GM19452 (cell line): ENCODE results near the gene RNF168.
"Not testable (repeated sequence)": the region's sequence is repeated elsewhere in the genome, so short reads cannot be mapped to it uniquely, and the experiment has no call there.

Experiments
- ATAC-seq: cut with Tn5 transposase; IDR thresholded peaks from one replicate; pipeline ENCODE4 v1.9.1; 2021; ENCODE audit not compliant: unreplicated experiment

RNF168 gene

DNA sequence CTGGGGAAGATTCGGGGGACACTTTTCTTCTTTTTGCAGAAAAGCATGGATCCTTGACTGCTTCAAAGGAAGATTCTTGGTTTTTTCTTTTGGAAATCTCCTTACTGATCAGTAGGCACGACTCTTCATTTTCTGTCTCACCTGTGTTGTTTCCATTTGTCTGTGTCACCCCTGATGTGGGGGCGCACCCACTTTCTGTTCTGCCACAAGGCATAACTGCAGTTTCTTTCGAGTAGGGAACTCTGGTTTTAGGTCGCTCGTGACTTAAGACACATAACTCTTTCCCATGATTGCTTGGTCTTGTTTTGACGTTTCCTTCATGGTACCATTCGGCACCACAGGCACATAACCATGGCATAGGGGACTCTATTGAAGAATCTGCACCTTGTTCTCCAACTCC lies 31.3 kb downstream of the RNF168 start:
- no peak for ATAC-seq

DNA sequence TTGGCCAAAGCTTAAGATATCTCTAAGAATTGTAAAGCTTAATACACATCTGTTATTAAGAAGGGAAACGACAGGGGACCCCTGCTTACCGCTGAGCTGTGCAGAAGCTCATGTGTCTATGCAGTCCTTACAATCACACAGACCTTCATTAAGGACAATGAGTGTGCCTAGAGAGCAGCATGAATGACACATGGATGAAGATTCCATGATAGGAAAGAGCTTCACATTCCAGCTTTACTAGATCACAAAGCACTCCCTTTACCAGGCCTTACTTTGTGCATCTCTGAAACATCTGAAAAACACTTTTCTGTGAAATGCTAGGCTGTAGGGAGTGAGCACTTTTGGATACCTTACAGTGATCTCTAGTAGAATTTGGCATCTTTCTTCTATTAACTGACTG lies 32.0 kb downstream of the RNF168 start:
- no peak for ATAC-seq

DNA sequence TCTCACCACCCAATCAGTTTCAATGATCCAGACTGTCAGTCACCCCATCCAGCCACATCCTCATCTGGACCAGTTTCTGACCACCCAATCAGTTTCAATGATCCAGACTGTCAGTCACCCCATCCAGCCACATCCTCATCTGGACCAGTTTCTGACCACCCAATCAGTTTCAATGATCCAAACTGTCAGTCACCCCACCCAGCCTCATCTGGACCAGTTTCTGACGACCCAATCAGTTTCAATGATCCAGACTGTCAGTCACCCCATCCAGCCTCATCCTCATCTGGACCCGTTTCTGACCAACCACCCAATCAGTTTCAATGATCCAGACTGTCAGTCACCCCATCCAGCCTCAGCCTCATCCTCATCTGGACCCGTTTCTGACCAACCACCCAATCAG lies 33.4 kb downstream of the RNF168 start:
- ATAC-seq: not testable (repeated sequence)

DNA sequence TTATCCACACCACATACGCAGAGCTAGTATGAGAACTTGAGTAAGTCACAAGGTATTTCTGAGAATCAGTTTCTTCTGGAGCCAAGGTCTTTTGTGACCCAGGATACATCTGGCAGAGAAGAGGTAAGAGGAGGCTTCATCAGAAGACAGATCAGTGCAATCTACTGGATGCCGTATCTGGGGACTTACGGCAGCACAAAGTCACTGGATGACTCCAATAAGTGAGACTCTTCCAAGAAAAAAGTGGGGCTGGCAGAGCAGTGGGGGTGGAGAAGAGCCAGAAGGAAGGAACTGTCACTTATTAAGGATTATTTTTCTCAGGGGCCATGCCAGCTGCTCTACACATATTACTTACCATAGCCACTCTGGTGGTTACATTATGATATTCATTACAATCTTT lies 39.8 kb downstream of the RNF168 start:
- no peak for ATAC-seq

DNA sequence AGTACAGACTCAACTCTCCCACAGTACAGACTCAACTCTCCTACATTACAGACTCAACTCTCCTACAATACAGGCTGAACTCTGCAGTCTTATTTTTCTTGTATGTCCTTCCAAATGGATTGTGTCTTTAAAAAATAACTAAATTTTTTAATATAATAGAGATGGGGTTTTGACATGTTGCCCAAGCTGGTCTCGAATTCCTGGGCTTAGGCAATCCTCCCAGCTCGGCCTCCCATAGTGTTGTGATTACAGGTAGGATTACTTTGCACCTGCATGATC lies 40.2 kb downstream of the RNF168 start:
- ATAC-seq: no peak

DNA sequence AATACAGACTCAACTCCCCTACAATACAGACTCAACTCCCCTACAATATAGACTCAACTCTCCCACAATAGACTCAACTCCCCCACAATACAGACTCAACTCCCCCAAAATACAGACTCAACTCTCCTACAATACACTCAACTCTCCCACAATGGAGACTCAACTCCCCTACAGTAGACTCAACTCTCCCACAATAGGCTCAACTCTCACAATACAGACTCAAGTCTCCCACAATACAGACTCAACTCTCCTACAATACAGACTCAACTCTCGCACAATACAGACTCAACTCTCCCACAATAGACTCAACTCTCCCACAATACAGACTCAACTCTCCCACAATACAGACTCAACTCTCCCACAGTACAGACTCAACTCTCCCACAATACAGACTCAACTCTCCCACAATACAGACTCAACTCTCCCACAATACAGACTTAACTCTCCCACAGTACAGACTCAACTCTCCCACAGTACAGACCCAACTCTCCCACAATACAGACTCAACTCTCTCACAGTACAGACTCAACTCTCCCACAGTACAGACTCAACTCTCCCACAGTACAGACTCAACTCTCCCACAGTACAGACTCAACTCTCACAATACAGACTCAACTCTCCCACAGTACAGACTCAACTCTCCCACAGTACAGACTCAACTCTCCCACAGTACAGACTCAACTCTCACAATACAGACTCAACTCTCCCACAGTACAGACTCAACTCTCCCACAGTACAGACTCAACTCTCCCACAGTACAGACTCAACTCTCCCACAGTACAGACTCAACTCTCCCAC lies 40.7 kb downstream of the RNF168 start:
- not testable (repeated sequence) for ATAC-seq

DNA sequence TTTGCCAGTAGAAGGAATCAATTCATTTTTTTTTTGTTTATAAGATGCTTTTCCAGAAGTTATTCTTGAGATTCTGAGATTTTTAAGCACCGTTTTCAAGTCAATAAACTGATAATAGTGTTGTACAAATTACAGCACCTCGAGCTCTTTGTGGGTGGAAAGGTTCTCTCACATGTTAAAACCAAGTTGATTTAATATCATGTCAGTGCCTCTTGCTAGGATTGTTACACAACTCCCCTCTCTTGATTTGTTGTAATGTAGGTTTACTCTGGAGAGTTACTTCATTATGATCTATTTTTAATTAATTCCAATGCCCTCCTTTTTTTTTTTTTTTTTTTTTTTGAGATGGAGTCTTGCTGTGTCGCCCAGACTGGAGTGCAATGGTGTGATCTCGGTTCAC lies 45.5 kb downstream of the RNF168 start:
- ATAC-seq: no peak

DNA sequence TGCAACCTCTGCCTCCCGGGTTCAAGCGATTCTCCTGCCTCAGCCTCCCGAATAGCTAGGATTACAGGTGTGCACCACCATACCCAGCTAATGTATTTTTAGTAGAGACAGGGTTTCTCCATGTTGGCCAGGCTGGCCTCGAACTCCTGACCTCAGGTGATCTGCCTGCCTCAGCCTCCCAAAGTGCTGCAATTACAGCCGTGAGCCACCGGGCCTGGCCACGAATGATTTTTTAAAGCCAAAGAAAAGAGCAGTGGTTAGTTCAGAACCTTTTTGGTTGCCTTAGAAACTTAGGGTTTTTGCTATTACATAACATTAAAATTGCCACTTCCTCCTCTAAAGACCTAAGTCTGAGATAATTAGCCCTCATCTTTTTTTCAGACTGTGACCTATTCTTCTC lies 46.1 kb downstream of the RNF168 start:
- ATAC-seq: not testable (repeated sequence)

DNA sequence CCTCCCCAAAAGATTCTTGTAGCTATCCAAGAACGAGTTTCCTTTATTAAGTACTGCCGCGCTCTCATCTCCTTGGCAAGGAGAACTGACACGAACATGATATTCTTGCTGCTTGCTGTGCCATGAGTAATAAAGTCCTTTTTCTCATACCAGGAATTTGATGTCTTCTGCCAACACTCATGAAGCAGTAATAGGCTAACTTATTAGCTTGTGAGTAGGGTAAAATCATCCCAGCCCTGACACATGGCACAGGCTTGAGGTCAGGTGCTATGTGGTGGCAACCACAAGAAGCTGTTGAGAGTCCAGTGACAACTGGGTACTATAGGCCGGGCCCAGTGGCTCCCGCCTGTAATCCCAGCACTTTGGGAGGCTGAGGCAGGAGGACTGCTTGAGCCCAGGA lies 48.6 kb downstream of the RNF168 start:
- ATAC-seq: no peak

DNA sequence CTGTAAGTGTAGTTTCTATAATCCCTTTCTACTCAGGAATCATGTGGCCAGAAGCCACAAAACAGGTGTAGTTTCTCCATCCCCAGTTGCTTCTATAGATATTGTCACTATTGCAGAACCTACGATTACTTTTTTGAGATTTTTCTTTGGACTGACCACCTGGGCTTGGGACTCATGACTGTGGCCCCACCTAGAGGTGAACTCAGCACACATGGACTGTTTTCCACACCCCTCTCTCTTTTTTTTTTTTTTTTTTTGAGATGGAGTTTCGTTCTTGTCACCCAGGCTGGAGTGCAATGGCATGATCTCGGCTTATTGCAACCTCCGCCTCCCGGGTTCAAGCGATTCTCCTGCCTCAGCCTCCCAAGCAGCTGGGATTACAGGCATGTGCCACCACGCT lies 58.2 kb downstream of the RNF168 start:
- ATAC-seq: not testable (repeated sequence)

DNA sequence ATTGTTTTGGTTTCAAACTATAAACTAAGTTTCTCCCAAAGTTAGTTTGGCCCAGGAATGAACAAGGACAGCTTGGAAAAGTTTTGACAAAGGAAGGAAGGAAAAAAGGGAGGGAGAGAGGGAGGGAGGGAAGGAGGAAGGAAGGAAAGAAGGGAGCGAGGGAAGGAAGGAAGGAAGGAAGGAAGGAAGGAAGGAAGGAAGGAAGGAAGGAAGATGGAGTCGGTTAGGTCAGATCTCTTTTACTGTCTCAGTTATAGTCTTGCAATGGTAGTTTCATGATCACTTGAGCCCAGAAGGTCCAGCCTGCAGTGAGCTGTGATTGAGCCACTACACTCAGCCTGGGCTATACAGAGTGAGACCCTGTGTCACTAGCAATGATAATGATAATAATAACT lies 59.1 kb downstream of the RNF168 start:
- no peak for ATAC-seq

DNA sequence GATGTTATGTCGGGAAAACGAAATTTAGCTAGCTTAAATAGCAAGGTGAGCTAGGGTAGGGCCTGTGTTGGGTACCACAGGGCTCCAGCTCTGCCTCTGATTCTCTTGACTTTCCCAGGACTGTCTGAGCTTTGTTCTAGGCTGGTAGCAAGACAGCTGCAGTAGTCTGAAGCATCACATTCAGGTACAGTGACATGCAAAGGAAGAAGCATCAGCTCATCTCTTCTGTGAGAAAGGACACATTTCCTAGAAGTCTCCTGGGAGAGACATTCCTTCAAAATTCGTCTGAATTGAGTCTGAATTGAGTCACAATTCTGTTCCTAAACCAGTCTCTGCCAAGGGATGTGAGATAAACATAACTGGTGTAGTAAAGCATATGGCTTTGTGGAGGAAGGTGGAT lies 62.9 kb downstream of the RNF168 start:
- no peak for ATAC-seq

DNA sequence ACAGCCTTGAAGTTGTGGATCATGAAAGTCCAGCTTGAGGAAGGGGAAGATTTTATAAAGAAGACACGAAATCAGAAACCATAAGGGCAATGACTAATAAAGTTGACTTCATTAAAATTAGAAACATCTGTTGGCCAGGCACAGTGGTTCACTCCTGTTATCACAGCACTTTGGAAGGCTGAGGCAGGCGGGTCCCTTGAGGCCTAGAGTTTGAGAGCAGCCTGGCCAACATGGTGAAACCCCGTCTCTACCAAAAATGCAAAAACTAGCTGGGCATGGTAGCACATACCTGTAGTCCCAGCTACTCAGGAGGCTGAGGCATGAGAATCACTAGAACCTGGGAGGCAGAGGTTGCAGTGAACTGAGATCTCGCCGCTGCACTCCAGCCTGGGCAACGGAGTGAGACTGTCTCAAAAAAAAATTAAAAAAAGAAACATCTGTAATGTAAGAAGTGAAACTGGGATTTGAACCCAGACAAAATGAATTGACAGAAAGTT lies 63.5 kb downstream of the RNF168 start:
- no peak for ATAC-seq

DNA sequence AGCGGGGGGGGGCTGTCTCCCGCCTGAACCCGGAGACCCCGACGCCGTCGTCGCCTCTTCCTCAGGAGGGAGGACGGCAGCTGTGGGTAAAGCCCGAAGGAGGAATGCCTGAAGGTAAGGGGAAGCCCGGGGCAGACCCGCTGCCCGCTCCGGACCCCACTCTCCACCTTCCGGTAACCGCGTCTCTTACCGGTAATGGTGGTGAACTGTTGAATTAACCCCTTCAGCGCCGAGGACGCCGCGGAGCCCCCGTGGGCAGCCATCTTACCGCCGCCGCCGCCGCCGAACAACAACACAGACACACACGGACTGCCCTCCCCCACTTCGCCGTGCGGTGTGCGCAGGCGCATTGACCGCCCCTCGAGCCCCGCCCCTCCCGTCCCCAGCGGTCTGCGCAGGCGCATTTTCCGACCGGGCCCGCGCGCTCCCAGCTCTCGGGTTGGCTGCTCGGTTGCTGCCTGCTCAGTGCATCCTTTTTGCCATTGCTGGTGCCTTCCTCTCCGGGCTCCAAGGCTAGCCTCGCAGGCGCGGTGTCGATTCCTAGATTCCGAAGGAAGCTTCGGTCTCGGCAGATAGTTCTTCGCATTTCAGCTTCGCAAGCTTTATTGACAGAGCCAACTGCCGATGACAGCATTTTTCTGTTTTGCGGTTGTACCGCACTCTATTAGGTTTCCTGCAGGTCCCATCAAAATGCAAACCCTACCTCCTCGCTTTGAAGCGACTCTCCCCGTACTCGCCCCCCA lies 71.3 kb downstream of the RNF168 start, which contains the start of gene UBXN7:
Gene UBXN7, minus strand, starts transcription at position 291 of the 743 bp plus-strand sequence. Its CDS starts 28 bp downstream, at position 263.
- ATAC-seq: peak; percentile 77

DNA sequence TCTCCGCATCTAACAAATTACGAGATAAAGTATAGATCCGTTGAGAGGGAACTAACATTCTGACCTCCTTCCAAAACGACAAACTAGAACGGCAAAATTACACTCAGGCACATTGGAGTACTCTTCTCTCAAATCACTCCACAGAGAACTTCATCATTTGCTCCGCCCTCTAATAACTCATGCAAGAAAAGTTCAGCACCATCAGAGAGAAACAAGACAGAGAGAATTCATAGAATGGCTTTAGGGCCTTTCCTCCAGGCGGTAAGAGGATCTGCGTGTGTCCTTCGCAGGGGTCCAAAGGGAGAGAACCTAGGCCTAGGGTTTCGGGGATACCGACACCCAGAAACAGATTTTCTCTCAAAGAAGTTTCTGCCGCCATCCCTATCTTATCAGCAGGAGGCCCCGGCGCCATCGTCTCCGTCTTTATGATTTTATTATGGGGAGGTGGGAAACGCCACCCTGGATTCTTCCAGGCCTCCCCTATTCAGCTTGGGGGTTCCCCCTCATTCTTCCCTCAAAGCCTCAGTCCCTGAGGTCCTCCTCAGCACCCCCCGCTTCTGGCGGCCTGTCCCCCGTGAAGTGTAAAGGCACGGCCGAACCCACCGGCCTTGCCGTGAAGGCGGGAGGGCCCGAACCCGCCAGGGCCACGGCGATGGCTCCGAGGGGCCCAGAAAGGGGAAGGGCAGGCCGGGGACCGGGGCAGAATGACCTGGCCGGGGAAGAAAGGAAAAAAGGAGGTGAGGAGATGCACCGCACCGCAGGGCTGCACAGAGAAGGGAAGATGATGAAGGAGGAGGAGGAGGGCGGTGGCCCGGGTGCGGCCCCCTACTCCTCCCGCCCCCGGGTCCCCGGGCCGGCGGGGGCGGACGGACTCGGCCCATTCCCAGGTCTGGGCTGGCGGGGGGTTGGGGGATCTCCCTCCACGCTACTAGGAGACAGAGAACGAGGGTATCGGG lies 72.1 kb downstream of the RNF168 start:
- peak; percentile 20 for ATAC-seq

DNA sequence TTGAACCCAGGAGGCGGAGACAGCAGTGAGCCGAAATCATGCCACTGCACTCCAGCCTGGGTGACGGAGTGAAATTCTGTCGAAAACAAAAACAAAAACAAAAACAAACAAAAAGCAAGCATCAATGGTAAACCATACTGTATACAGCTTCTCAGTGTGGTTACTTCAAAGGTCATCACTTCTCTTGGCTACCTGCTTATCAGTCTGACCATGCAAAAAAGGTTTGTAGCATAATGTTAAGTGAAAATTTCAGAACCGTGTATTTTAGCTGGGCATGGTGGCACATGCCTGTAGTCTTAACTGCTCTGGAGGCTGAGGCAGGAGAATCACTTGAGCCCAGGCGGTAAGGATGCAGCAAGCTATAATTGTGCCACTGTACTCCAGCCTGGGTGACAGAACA lies 75.5 kb downstream of the RNF168 start:
- no peak for ATAC-seq

DNA sequence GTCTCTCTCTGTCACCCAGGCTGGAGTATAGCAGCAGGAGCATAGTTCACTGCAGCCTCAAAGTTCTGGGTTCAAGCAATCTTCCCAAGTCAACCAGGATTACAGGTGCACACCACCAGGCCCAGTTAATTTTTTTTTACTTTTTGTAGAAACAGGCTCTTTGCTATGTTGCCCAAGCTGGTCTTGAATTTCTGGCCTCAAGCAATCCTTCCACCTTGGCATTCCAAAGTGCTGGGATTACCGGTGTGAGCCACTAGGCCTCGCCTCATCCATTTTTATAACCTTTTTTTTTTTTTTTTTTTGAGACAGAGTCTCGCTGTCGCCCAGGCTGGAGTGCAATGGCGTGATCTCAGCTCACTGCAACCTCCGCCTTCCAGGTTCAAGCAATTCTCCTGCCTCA lies 79.1 kb downstream of the RNF168 start:
- ATAC-seq: not testable (repeated sequence)

DNA sequence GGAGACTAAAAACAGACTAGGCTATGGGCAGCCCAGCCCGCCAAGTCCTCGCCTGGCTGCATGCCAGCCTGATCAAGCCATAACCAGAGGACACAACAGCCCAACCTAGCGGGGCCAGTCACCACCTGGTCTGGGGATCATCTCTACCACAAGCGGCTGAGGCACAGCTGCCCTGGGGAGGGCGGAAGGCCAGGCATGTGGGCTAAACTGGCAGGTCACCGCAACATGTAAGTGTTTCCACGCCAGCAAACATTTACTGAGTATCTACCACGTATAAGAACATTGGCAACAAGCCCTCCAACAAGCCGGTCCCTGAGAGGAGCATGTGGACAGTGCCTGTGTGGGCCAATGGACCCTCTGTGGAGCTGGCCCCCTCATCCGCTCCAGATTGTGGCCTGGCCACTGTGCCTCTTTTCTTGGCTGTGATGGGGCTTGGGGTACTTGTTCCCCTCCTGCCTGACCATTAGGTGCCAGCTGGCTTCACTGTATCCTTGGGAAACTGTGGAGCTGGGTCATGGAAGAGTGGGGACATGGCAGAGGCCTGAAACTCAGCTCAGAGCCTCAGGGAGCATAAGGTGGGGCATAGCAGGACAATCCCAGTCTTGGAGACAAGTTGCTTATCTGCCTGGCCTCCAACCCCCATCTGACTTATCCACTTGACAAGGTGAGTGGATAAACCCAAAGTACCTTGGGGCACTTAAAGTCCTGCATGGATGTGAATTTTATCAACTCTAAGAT lies 80.4 kb downstream of the RNF168 start:
- ATAC-seq: no peak

DNA sequence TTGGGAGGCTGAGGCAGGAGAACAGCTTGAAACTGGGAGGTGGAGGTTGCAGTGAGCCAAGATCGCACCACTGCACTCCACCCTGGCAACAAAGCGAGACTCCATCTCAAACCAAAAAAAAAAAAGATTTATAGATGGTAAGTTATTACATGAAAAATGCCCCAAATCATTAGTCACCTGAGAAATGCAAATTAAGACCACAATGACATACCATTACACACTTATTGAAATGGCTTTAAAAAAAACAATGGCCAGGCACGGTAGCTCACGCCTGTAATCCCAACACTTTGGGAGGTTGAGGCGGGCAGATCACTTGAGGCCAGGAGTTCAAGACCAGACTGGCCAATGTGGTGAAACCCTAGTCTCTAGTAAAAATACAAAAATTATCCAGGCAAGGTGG lies 81.9 kb downstream of the RNF168 start:
- ATAC-seq: not testable (repeated sequence)

DNA sequence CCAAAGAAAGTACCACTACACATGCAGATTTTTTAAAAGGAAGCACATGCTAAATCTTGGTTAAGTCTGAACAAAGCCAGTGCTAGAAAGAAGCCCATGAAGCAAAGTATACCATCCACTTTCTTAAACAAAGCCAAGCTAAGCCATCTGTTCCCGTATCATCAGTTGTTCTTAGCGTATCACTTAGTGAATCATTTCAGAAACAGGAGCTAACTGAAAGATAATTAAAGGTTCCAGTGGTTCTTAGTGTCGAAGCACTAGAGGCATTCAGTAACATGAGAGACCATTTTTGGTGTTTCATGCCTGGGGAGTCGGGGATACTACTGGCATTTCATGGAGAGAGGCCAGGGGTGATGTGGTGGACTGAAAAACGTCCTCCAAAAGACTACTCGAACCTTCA lies 84.2 kb downstream of the RNF168 start:
- ATAC-seq: no peak
